Measurements from ENCODE around the gene KLHL7. TPM values are rescaled to one million over a fixed set of nuclear protein-coding genes. Genes with fewer than 3 reads are reported as not detected.

The KLHL7 gene
- total RNA-seq, 2 experiments from 2014 or later: 14.3 to 19.6 TPM

DNA sequence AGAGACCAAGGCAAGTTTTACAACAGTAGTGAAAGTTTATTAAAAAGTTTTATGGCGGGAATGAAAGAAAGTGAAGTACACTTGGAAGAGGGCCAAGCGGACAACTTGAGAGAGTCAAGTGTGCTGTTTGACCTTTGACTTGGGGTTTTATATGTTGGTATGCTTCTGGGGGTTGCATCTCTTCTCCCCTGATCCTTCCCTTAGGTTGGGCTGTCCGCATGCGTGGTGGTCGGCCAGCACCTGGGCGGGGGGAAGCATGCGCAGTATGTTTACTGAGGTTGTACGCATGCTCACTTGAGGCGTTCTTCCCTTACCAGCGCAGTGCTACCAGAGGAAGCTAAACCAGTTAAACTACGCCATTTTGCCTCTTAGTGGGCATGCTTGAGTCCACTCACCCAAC, 108.2 kb downstream of the KLHL7 start:
- TF ChIP-seq, protein P1, sequence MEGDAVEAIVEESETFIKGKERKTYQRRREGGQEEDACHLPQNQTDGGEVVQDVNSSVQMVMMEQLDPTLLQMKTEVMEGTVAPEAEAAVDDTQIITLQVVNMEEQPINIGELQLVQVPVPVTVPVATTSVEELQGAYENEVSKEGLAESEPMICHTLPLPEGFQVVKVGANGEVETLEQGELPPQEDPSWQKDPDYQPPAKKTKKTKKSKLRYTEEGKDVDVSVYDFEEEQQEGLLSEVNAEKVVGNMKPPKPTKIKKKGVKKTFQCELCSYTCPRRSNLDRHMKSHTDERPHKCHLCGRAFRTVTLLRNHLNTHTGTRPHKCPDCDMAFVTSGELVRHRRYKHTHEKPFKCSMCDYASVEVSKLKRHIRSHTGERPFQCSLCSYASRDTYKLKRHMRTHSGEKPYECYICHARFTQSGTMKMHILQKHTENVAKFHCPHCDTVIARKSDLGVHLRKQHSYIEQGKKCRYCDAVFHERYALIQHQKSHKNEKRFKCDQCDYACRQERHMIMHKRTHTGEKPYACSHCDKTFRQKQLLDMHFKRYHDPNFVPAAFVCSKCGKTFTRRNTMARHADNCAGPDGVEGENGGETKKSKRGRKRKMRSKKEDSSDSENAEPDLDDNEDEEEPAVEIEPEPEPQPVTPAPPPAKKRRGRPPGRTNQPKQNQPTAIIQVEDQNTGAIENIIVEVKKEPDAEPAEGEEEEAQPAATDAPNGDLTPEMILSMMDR (IDR thresholded peaks at IDR 0.05): no peak
- Histone ChIP-seq H3K36me3 (ENCODE audit: insufficient read depth, low read length) (no peaks in the 10 kb centered on the region), H3K27me3 (ENCODE audit: control insufficient read depth in 1 of 2, insufficient read depth in 2 of 2, low read length in 2 of 2) (peaks cover 0 to 4% of the 10 kb centered on the region in 2 experiments), H3K4me3 (ENCODE audit: low read length) (no peak overlapping the region), H3K4me1 (ENCODE audit: insufficient read depth, low read length) (no peaks in the 10 kb centered on the region), H3K9me3 (ENCODE audit: control insufficient read depth in 1 of 2, insufficient read depth in 1 of 2, low read length in 2 of 2) (no peaks in the 10 kb centered on the region), H3K27ac (ENCODE audit: low read depth in 1 of 2, low read length in 2 of 2) (no peak overlapping the region)
- ChIA-PET CTCF (no interaction called here), POLR2A (no interaction called here)
- Mint-ChIP-seq H3K27me3 (peaks cover 22% of the 10 kb centered on the region), H3K27ac (no peak overlapping the region), H3K4me3 (no peak overlapping the region), H3K4me1 (ENCODE audit: low read depth) (no peaks in the 10 kb centered on the region), H3K36me3 (ENCODE audit: low read depth) (no peaks in the 10 kb centered on the region), H3K9me3 (no peaks in the 10 kb centered on the region)
- intact Hi-C loops (cut with DNase I, micrococcal nuclease): no loop called here
- DNase-seq: no peak
- ATAC-seq (ENCODE audit: poor library complexity): no peak

DNA sequence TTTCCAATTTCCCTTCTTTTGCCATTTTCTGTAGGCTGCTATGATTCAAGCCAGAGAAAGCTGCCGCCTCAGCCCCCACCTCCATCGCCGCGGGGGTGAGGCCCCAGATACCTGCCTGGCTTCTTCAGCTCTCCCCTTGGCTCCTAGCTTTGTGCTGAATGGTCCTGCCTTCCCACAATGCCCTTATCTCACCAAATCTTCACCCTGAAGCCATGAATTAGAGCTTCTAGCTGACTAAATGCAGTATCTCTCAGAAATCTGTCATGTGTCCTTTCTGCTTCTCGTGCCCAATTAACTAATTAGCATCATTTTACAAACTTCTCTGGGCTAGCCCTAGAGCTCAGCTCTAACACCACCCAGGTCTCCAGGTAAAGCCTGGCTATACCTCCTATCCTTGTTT, 108.8 kb downstream of the KLHL7 start:
- Mint-ChIP-seq H3K36me3 (ENCODE audit: low read depth) (no peaks in the 10 kb centered on the region), H3K9me3 (no peaks in the 10 kb centered on the region), H3K27me3 (peaks cover 24% of the 10 kb centered on the region), H3K4me3 (no peak overlapping the region), H3K27ac (no peak overlapping the region), H3K4me1 (ENCODE audit: low read depth) (no peaks in the 10 kb centered on the region)
- POLR2A ChIA-PET: no interaction called here
- no peak overlapping the region for H3K4me3 ChIP-seq (ENCODE audit: low read length)
- TF ChIP-seq, protein P1 (IDR thresholded peaks at IDR 0.05): no peak
- no peak for ATAC-seq (ENCODE audit: poor library complexity)
- intact Hi-C loops (cut with DNase I, micrococcal nuclease): no loop called here
- no peak overlapping the region for H3K27ac ChIP-seq (ENCODE audit: low read depth in 1 of 2, low read length in 2 of 2)
- H3K4me1 ChIP-seq (ENCODE audit: insufficient read depth, low read length): no peaks in the 10 kb centered on the region
- H3K36me3 ChIP-seq (ENCODE audit: insufficient read depth, low read length): no peaks in the 10 kb centered on the region
- H3K9me3 ChIP-seq (ENCODE audit: control insufficient read depth in 1 of 2, insufficient read depth in 1 of 2, low read length in 2 of 2): no peaks in the 10 kb centered on the region
- no peak for DNase-seq
- H3K27me3 ChIP-seq (ENCODE audit: control insufficient read depth in 1 of 2, insufficient read depth in 2 of 2, low read length in 2 of 2): peaks cover 0 to 4% of the 10 kb centered on the region in 2 experiments
- CTCF ChIA-PET: interaction anchor here (1.2 kb wide), 1 partner anchor 128 kb away, joined by 3 read pairs; no protein-coding TSS in a partner anchor

DNA sequence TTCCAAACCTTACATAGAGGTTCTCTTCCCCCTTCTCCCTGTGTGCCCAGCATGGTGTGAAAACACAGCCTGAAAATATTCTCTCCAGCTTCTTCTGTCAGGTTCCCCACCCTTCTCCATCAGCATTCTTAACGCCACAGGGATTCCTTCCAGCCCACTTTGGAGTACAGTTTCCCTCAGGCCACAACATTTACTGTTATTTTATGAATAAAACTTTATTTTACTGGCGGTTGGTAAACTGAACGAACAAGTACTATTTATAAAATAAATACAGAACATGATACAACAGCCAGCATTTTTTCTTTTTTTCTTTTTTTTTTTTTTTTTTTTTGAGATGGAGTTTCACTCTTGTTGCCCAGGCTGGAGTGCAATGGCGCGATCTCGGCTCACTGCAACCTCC, 109.4 kb downstream of the KLHL7 start:
- ChIA-PET CTCF (interaction anchor here (1.2 kb wide), 1 partner anchor 129 kb away, joined by 3 read pairs; no protein-coding TSS in a partner anchor), POLR2A (no interaction called here)
- H3K4me1 Mint-ChIP-seq (ENCODE audit: low read depth): no peaks in the 10 kb centered on the region
- intact Hi-C loops (cut with DNase I, micrococcal nuclease): no loop called here
- no peak overlapping the region for H3K27ac ChIP-seq (ENCODE audit: low read depth in 1 of 2, low read length in 2 of 2)
- no peaks in the 10 kb centered on the region for H3K36me3 ChIP-seq (ENCODE audit: insufficient read depth, low read length)
- H3K27me3 ChIP-seq (ENCODE audit: control insufficient read depth in 1 of 2, insufficient read depth in 2 of 2, low read length in 2 of 2): peaks cover 0 to 4% of the 10 kb centered on the region in 2 experiments
- TF ChIP-seq, protein P1 (IDR thresholded peaks at IDR 0.05): no peak
- no peaks in the 10 kb centered on the region for H3K9me3 Mint-ChIP-seq
- peaks cover 24% of the 10 kb centered on the region for H3K27me3 Mint-ChIP-seq
- H3K27ac Mint-ChIP-seq: no peak overlapping the region
- DNase-seq (no peak), ATAC-seq (ENCODE audit: poor library complexity) (no peak)
- no peaks in the 10 kb centered on the region for H3K36me3 Mint-ChIP-seq (ENCODE audit: low read depth)
- H3K9me3 ChIP-seq (ENCODE audit: control insufficient read depth in 1 of 2, insufficient read depth in 1 of 2, low read length in 2 of 2): no peaks in the 10 kb centered on the region
- H3K4me1 ChIP-seq (ENCODE audit: insufficient read depth, low read length): no peaks in the 10 kb centered on the region
- no peak overlapping the region for H3K4me3 Mint-ChIP-seq
- no peak overlapping the region for H3K4me3 ChIP-seq (ENCODE audit: low read length)

Measured in CD4-positive, alpha-beta T cell (primary cell).